A673 (cell line): ENCODE results near the gene CPPED1. TPM values are rescaled to one million over a fixed set of nuclear protein-coding genes. Genes with fewer than 3 reads are reported as not detected.

Experiments used
- BruUV-seq: library from RNA; stranded (reverse); fragments of 400-500 nt; replicated peaks from 2 replicates; lab custom pipeline; 2021; lab: Mats Ljungman, UMichigan
- CTCF ChIA-PET: fragments of 300-600 bp; sonication (Branson Sonifier 250); formaldehyde crosslinking; loops from one replicate; lab custom pipeline; 2022; ENCODE audit warnings: antibody characterized with exemption; lab: Charles Lee
- POLR2A ChIA-PET: fragments of 300-600 bp; sonication (Branson Sonifier 250); formaldehyde crosslinking; loops from one replicate; lab custom pipeline; 2022; ENCODE audit warnings: antibody characterized with exemption; ENCODE audit not compliant: low non-redundant PET; lab: Charles Lee
- DNase-seq: peaks from one replicate; pipeline ENCODE4 v3.0.0-alpha.2; 2015; ENCODE audit warnings: low spot score
- H3K27ac ChIP-seq: fragments of 200-600 bp; sonication (generic); 2 replicates; pipeline ENCODE4 v1.5.1; 2016; ENCODE audit warnings: mixed run types, low read depth, mild to moderate bottlenecking, mixed read lengths, antibody characterized with exemption, low read length; ENCODE audit not compliant: poor library complexity, severe bottlenecking
- H3K27me3 ChIP-seq: fragments of 200-600 bp; sonication (generic); replicated peaks from 2 replicates; pipeline ENCODE4 v1.6.1; 2017; ENCODE audit warnings: mixed run types, low read depth, mild to moderate bottlenecking, mixed read lengths, antibody characterized with exemption, low read length; ENCODE audit not compliant: insufficient read depth, poor library complexity
- H3K36me3 ChIP-seq: fragments of 200-600 bp; sonication (generic); 2 replicates; pipeline ENCODE4 v1.6.1; 2016; ENCODE audit warnings: mixed run types, mild to moderate bottlenecking, mixed read lengths, antibody characterized with exemption, low read length; ENCODE audit not compliant: insufficient read depth, poor library complexity, severe bottlenecking
- H3K4me1 ChIP-seq: fragments of 200-600 bp; sonication (generic); 2 replicates; pipeline ENCODE4 v1.6.1; 2017; ENCODE audit warnings: mixed run types, mild to moderate bottlenecking, mixed read lengths, antibody characterized with exemption, low read length; ENCODE audit not compliant: insufficient read depth, poor library complexity, severe bottlenecking
- H3K4me3 ChIP-seq: fragments of 200-600 bp; sonication (generic); 2 replicates; pipeline ENCODE4 v1.5.1; 2016; ENCODE audit warnings: low read depth, mixed run types, mild to moderate bottlenecking, mixed read lengths, low read length; ENCODE audit not compliant: poor library complexity, severe bottlenecking
- H3K9me3 ChIP-seq: fragments of 200-600 bp; sonication (generic); 2 replicates; pipeline ENCODE4 v1.6.1; 2016; ENCODE audit warnings: mixed run types, low read depth, mild to moderate bottlenecking, mixed read lengths, antibody characterized with exemption, low read length; ENCODE audit not compliant: poor library complexity, severe bottlenecking
- EZH2 ChIP-seq: fragments of 200-600 bp; sonication (generic); IDR thresholded peaks from 2 replicates; pipeline ENCODE4 v1.6.1; 2017; ENCODE audit warnings: borderline replicate concordance, low read depth, mild to moderate bottlenecking, mixed read lengths, antibody characterized with exemption, low read length; ENCODE audit not compliant: poor library complexity, severe bottlenecking
- intact Hi-C: fragments of 100-400 bp; cut with micrococcal nuclease; formaldehyde crosslinking; loops from one replicate; pipeline ENCODE4 v1.10.0; 2022; ENCODE audit not compliant: unreplicated experiment
- total RNA-seq: library from RNA; stranded (reverse); gene quantifications from 2 replicates; pipeline ENCODE4 v1.2.3, GENCODE V29; 2021
- TF ChIP-seq, protein P1 (sequence below): fragments of 300-800, 200-600 bp; sonication (generic); conservative IDR thresholded peaks from 2 replicates; pipeline ENCODE4 v1.5.1; 2017; ENCODE audit warnings: low read depth, mild to moderate bottlenecking, antibody characterized with exemption, low read length, moderate library complexity, mixed read lengths

Gene CPPED1
- total RNA-seq, 1 experiment from 2014 or later = 0.90 TPM

DNA sequence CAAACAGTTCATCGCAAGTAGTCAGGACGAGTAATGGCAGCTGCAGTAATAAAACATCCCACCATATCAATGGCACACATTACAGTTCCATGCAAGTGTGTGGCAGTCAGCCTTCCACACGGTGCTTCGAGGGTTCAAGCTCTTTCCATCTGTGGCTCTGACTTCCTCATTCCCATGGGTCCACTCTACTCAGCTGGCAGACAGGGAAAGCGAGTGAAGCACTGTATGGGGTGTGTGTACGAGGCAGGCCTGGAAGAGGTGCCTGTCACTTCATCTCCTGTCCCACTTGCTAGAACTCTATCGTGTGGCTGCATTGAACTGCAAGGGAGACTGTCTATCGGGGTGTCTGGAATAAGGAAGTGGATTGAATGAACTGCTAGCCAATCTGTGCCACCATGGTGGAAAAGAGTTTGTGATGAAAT, 160.6 kb downstream of the CPPED1 start:
- Histone ChIP-seq H3K4me3 (no peak overlapping the region), H3K4me1 (no peaks in the 10 kb centered on the region), H3K27ac (no peak overlapping the region), H3K27me3 (no peaks in the 10 kb centered on the region), H3K36me3 (no peaks in the 10 kb centered on the region), H3K9me3 (no peaks in the 10 kb centered on the region)
- ChIA-PET POLR2A (no interaction called here), CTCF (no interaction called here)
- no peak for DNase-seq
- intact Hi-C loops = no loop called here
- no peak for TF ChIP-seq EZH2
- TF ChIP-seq, protein P1, sequence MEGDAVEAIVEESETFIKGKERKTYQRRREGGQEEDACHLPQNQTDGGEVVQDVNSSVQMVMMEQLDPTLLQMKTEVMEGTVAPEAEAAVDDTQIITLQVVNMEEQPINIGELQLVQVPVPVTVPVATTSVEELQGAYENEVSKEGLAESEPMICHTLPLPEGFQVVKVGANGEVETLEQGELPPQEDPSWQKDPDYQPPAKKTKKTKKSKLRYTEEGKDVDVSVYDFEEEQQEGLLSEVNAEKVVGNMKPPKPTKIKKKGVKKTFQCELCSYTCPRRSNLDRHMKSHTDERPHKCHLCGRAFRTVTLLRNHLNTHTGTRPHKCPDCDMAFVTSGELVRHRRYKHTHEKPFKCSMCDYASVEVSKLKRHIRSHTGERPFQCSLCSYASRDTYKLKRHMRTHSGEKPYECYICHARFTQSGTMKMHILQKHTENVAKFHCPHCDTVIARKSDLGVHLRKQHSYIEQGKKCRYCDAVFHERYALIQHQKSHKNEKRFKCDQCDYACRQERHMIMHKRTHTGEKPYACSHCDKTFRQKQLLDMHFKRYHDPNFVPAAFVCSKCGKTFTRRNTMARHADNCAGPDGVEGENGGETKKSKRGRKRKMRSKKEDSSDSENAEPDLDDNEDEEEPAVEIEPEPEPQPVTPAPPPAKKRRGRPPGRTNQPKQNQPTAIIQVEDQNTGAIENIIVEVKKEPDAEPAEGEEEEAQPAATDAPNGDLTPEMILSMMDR = no peak
- no TSS peak for BruUV-seq

DNA sequence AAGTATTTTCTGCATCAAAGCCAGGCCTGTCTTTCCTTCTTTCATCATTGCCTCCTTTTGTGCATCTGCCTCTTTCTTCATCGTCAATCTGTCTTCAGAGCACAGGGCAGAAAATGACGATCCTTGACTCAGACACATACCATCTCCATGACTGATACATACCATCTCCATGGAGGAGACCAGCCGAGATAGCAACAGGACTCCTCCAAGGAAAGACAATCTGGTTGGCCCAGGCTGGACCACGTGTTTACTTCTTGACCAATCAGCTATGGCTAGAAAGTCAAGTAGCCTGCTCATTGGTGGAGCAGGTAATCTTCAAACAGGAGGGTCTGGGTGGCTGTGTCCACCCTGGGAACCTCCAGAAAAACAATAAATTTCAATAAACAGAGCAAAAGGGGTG, 164.6 kb downstream of the CPPED1 start:
- H3K4me1 ChIP-seq = no peaks in the 10 kb centered on the region
- TF ChIP-seq, protein P1 = no peak
- no peak for TF ChIP-seq EZH2
- ChIA-PET POLR2A (no interaction called here), CTCF (no interaction called here)
- H3K4me3 ChIP-seq = no peak overlapping the region
- no peak overlapping the region for H3K27ac ChIP-seq
- H3K27me3 ChIP-seq = no peaks in the 10 kb centered on the region
- no peaks in the 10 kb centered on the region for H3K9me3 ChIP-seq
- no TSS peak for BruUV-seq
- intact Hi-C loops = no loop called here
- no peaks in the 10 kb centered on the region for H3K36me3 ChIP-seq
- no peak for DNase-seq

DNA sequence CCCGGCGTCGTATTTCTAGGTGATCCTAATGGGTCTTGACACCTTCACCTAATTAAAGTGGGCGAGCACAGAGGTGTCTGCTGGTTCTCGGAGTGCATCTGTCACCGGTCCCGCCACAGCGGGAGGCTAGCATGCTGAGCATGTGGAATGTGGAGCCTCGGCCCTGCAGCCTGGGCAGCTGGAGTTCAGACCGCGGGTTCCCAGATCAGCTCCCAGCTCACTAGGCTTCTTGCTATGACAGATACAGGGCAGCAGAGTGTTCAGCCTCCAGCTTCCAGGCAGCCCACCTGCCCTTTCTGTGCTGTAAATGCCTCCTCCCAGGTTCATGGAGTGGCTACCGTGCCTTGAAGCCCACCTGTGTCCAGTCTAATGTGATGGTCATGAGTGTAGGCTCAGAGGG, 166.7 kb downstream of the CPPED1 start:
- intact Hi-C loops = no loop called here
- no peak for TF ChIP-seq EZH2
- TF ChIP-seq, protein P1 = no peak
- Histone ChIP-seq H3K27me3 (no peaks in the 10 kb centered on the region), H3K27ac (no peak overlapping the region), H3K9me3 (no peaks in the 10 kb centered on the region), H3K4me3 (no peak overlapping the region), H3K36me3 (no peaks in the 10 kb centered on the region), H3K4me1 (no peaks in the 10 kb centered on the region)
- POLR2A ChIA-PET = no interaction called here
- CTCF ChIA-PET = no interaction called here
- DNase-seq = no peak
- BruUV-seq = no TSS peak
